ENCODE measurements around the gene LEMD1.

Gene LEMD1

GRCh38 chr1:205356440-205357139 is 65.3 kb downstream of the LEMD1 start, which contains the start of gene KLHDC8A:
TSS of gene KLHDC8A (minus strand) at chr1:205356922. CDS start at chr1:205343604, 13,318 bp downstream.
- in situ Hi-C loops (cut with MboI; ENCODE audit: low sequenced_read_pairs): no loop called here

GRCh38 chr1:205355075-205355453 is 66.8 kb downstream of the LEMD1 start:
- in situ Hi-C loops (cut with MboI; ENCODE audit: low sequenced_read_pairs): no loop called here

GRCh38 chr1:205354259-205355074 is 67.4 kb downstream of the LEMD1 start:
- in situ Hi-C loops (cut with MboI; ENCODE audit: low sequenced_read_pairs): no loop called here

- in situ Hi-C loops (cut with MboI; ENCODE audit: low sequenced_read_pairs): no loop called here
Observed at GRCh38 chr1:205353612-205354011, 68.2 kb downstream of the LEMD1 start.

GRCh38 chr1:205353191-205353590 is 68.7 kb downstream of the LEMD1 start:
- in situ Hi-C loops (cut with MboI; ENCODE audit: low sequenced_read_pairs): no loop called here

- in situ Hi-C loops (cut with MboI; ENCODE audit: low sequenced_read_pairs): no loop called here
Observed at GRCh38 chr1:205351984-205352713, 69.7 kb downstream of the LEMD1 start.

GRCh38 chr1:205350691-205351141 is 71.1 kb downstream of the LEMD1 start:
- in situ Hi-C loops (cut with MboI; ENCODE audit: low sequenced_read_pairs): no loop called here

GRCh38 chr1:205350124-205350523 is 71.7 kb downstream of the LEMD1 start:
- in situ Hi-C loops (cut with MboI; ENCODE audit: low sequenced_read_pairs): no loop called here

- in situ Hi-C loops (cut with MboI; ENCODE audit: low sequenced_read_pairs): no loop called here
Observed at GRCh38 chr1:205348554-205349487, 73.0 kb downstream of the LEMD1 start.

- in situ Hi-C loops (cut with MboI; ENCODE audit: low sequenced_read_pairs): no loop called here
Observed at GRCh38 chr1:205346956-205347574, 74.8 kb downstream of the LEMD1 start.

GRCh38 chr1:205345761-205346160 is 76.1 kb downstream of the LEMD1 start:
- in situ Hi-C loops (cut with MboI; ENCODE audit: low sequenced_read_pairs): no loop called here

- in situ Hi-C loops (cut with MboI; ENCODE audit: low sequenced_read_pairs): no loop called here
Observed at GRCh38 chr1:205344066-205344928, 77.6 kb downstream of the LEMD1 start.

GRCh38 chr1:205343431-205344065 is 78.3 kb downstream of the LEMD1 start:
- in situ Hi-C loops (cut with MboI; ENCODE audit: low sequenced_read_pairs): no loop called here

- in situ Hi-C loops (cut with MboI; ENCODE audit: low sequenced_read_pairs): no loop called here
Observed at GRCh38 chr1:205342986-205343385, 78.9 kb downstream of the LEMD1 start.

GRCh38 chr1:205340676-205341075 is 81.2 kb downstream of the LEMD1 start:
- in situ Hi-C loops (cut with MboI; ENCODE audit: low sequenced_read_pairs): no loop called here

- in situ Hi-C loops (cut with MboI; ENCODE audit: low sequenced_read_pairs): no loop called here
Observed at GRCh38 chr1:205339717-205340116, 82.1 kb downstream of the LEMD1 start.

- in situ Hi-C loops (cut with MboI; ENCODE audit: low sequenced_read_pairs): no loop called here
Observed at GRCh38 chr1:205339197-205339702, 82.6 kb downstream of the LEMD1 start.

GRCh38 chr1:205338011-205338410 is 83.8 kb downstream of the LEMD1 start:
- in situ Hi-C loops (cut with MboI; ENCODE audit: low sequenced_read_pairs): no loop called here

Measured in HL-60/S4 (cell line).